Lower leg skin (tissue), 3 donors: ENCODE results near the gene KDM1A.

Experiments
- POLR2A ChIP-seq, 2 donors: fragments of 450-650 bp; IDR thresholded peaks; one replicate each; pipeline ENCODE4 v1.6.1; 2016 to 2017; ENCODE audit warnings: antibody characterized with exemption in 2 of 2, mild to moderate bottlenecking in 1 of 2, moderate library complexity in 1 of 2
- TF ChIP-seq, protein P1 (sequence below), 3 donors: fragments of 450-650 bp; IDR thresholded peaks; one replicate each; pipeline ENCODE4 v1.5.1; 2016; ENCODE audit warnings: antibody characterized with exemption in 3 of 3, mild to moderate bottlenecking in 3 of 3, moderate library complexity in 2 of 3

GRCh38 chr1:23100074-23100748 lies 80.9 kb downstream of the KDM1A start:
- TF ChIP-seq, protein P1, sequence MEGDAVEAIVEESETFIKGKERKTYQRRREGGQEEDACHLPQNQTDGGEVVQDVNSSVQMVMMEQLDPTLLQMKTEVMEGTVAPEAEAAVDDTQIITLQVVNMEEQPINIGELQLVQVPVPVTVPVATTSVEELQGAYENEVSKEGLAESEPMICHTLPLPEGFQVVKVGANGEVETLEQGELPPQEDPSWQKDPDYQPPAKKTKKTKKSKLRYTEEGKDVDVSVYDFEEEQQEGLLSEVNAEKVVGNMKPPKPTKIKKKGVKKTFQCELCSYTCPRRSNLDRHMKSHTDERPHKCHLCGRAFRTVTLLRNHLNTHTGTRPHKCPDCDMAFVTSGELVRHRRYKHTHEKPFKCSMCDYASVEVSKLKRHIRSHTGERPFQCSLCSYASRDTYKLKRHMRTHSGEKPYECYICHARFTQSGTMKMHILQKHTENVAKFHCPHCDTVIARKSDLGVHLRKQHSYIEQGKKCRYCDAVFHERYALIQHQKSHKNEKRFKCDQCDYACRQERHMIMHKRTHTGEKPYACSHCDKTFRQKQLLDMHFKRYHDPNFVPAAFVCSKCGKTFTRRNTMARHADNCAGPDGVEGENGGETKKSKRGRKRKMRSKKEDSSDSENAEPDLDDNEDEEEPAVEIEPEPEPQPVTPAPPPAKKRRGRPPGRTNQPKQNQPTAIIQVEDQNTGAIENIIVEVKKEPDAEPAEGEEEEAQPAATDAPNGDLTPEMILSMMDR (IDR thresholded peaks at IDR 0.05) = no peak
- no peak for TF ChIP-seq POLR2A (IDR thresholded peaks at IDR 0.05)
